ENCODE measurements around the gene NINJ1.
"Not testable (repeated sequence)": the region's sequence is repeated elsewhere in the genome, so short reads cannot be mapped to it uniquely, and the experiment has no call there.

NINJ1 gene

GRCh38 chr9:93159601-93160471 lies 25.8 kb upstream of the NINJ1 start:
- DNase-seq, result peak; percentile 34

- no peak for DNase-seq
These were observed 22.5 kb upstream of the NINJ1 start for GRCh38 chr9:93156475-93157008.

- no peak for DNase-seq
These were observed 21.8 kb upstream of the NINJ1 start for GRCh38 chr9:93155716-93156474.

GRCh38 chr9:93154293-93154903 lies 20.3 kb upstream of the NINJ1 start:
- peak; percentile 4 for DNase-seq

GRCh38 chr9:93151097-93151784 lies 17.2 kb upstream of the NINJ1 start:
- no peak for DNase-seq

- DNase-seq, result no peak
These were observed 15.3 kb upstream of the NINJ1 start for GRCh38 chr9:93149361-93149760.

GRCh38 chr9:93148721-93149120 lies 14.7 kb upstream of the NINJ1 start:
- DNase-seq, result no peak

GRCh38 chr9:93147632-93148031 lies 13.6 kb upstream of the NINJ1 start:
- no peak for DNase-seq

DNA sequence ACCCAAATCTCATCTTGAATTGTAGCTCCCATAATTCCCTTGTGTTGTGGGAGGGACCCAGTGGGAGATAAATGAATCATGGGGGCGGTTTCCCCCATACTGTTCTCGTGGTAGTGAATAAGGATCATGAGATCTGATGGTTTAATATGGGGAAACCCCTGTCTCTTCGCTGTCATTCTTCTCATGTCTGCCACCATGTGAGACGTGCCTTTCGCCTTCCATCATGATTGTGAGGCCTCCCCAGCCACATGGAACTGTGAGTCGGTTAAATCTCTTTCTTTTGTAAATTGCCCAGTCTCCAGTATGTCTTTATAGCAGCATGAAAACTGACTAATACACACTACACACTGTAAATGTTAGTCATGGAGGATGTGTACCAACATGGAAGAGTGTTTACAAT lies 12.6 kb upstream of the NINJ1 start:
- DNase-seq, result not testable (repeated sequence)

DNA sequence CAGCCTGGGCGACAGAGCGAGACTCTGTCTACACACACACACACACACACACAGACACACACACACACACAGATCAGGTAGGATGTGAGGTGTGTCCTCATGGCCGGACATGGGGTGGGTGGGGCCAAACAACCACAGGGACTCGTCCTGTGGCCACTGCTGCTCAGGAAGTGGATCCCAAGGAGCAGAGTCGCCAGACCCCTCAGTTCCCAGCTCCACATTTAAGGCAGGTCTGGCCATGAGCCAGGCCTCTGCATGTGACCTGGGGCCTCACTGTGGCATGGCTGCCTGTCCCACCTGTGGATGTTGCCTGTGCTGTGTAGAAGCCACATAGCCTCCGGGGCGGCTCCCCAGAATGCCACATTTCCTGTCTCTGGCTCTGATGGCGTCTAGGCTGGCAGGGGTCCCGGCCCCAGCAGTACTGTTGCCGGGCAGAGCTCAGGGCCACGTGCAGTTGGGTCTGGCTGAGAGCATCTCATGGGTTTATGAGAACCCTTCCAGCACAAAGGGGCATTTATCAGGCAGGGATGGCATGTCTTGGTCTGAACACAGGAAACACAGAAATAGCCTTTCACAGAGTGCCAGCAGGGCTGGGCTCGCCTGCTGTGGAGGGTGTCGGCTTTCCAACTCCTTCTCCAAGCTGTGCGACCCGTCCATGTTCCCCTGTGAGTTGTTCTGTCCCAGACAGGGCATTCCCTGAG lies 9.9 kb upstream of the NINJ1 start:
- peak; percentile 16 for DNase-seq

- DNase-seq, result no peak
These were observed 7.9 kb upstream of the NINJ1 start for GRCh38 chr9:93141771-93142483.

DNA sequence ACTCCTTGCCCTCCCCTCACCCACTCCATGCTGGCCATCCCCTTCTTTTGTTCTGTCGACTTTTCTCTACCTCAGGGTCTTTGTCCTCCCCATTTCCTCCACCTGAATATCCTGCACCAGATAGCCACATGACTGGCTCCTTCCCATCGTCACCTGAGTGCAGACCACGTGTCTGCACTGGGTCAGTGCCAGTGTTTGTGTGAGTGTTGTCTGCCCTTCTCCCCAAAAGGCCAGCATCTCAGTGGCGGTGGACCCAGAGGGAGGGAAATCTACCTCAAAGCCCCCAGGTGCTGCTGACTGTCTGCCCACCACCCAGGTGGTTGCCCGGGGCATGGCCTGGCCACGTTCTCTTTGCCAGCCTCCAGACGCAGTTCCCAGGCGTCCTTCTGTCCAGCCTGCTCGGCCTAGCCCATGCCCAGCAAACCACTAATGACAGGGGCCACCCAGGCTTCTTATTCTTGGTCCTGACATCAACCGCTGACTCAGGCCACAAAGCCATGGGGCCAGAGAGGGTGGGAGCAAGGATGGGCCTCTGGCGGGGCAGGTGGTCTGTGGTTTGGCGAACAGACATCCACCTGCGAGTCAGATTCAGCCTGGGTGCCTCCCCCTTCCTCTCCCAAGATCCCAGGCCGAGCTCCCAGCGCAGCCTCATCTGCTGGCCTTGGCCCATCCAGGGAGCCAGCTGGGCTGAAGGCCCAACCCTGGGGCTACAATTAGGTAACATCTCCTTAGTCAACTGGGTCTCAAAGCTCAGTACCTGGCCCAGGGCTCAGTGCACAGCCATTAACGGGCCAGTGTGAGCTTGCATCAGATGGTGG lies 5.5 kb upstream of the NINJ1 start:
- DNase-seq, result no peak

- no peak for DNase-seq
These were observed 4.2 kb upstream of the NINJ1 start for GRCh38 chr9:93138171-93138764.

GRCh38 chr9:93137362-93137761 lies 3.3 kb upstream of the NINJ1 start:
- no peak for DNase-seq

DNA sequence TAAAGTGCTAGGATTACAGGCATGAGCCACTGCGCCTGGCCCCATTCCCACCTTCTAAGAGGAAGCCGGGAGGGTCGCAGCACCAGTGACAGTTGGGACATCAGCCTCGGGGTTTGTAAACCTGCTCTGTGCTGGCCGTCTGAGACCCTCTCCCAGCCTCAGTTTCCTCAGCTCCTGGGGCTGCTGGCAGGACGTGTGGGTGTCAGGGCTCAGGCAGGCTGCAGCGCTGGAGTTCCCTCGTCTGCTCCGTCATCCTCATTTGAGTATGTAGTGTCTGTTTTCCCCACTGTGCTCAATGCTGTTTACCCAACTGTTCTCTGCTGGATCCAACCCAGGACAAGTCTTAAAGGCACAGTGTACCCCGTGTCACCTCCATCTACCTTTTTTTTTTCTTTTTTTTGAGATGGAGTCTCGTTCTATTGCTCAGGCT lies 2.0 kb upstream of the NINJ1 start:
- DNase-seq, result no peak

- no peak for DNase-seq
These were observed 841 bp upstream of the NINJ1 start for GRCh38 chr9:93134740-93135444.

- DNase-seq, result peak; percentile 31
These were observed 403 bp downstream of the NINJ1 start for GRCh38 chr9:93133681-93134014.

DNA sequence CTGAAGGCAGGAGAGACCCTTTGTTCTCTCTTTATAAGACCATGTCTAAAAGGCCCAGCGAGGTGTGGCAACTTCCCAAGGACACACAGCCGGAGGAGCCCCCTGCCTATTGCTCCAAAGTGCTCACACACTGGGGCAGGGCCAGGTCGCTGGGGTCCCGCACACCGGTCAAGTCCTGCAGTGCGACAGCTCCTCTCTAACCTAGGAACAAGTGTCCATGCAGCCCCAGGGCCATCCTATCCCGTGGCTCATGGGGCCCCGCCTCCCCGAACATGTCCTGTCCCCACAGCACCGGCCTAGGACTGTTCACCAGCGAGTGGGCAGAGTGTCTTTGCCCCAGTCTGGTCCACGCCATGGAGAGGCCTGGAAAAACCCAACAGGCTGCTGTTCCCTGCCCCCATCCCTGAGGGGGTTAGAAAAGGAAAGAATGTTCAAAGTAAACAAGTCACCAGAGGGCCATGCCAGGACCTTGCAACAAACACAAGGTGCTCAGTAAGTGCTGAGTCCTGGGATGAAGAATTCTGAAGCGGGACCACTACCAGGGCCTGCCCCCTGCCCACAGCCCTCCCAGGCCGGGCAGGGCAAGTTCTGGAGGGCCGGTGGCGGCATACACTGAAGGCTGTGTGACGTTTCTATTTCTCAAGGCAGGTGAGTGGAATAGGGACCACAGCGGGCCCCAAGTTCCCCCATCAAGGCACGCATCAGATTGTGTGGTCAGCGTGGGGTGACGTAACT lies 938 bp downstream of the NINJ1 start:
- no peak for DNase-seq
